Activated T-helper 1 cell treated with anti-CD3 and anti-CD28 coated beads, Interleukin-12 subunit alpha, Interleukin-12 subunit beta, Interleukin-2, Interleukin-4 antibody, amounts not matched to agents 30 ng/mL and 10 ng/mL and 1 ng/mL, durations not matched to agents 14 hours and 24 hours and 36 hours (primary cell): ENCODE results near the gene DOK6. TPM values are rescaled to one million over a fixed set of nuclear protein-coding genes. Genes with fewer than 3 reads are reported as not detected.

Source experiments
- DNase-seq: peaks from one replicate; pipeline ENCODE4 v3.0.0; 2021; ENCODE audit warnings: low spot score
- H3K27ac Mint-ChIP-seq: one replicate; pipeline ENCODE4 v1.8.0; 2021; ENCODE audit warnings: mild to moderate bottlenecking, mixed read lengths
- H3K27me3 Mint-ChIP-seq: one replicate; pipeline ENCODE4 v1.8.0; 2022; ENCODE audit warnings: mild to moderate bottlenecking, moderate library complexity, mixed read lengths; ENCODE audit not compliant: insufficient read depth
- H3K36me3 Mint-ChIP-seq: one replicate; pipeline ENCODE4 v1.8.0; 2021; ENCODE audit warnings: low read depth, mixed read lengths
- H3K4me1 Mint-ChIP-seq: one replicate; pipeline ENCODE4 v1.8.0; 2021; ENCODE audit warnings: low read depth, mixed read lengths
- H3K4me3 Mint-ChIP-seq: one replicate; pipeline ENCODE4 v1.8.0; 2021; ENCODE audit warnings: mild to moderate bottlenecking, moderate library complexity, mixed read lengths
- H3K9me3 Mint-ChIP-seq: one replicate; pipeline ENCODE4 v1.8.0; 2021; ENCODE audit warnings: mixed read lengths
- intact Hi-C: fragments of 100-400 bp; cut with micrococcal nuclease; formaldehyde crosslinking; loops from one replicate; pipeline ENCODE4 v1.15.1; 2024
- total RNA-seq: library from RNA; stranded (reverse); gene quantifications from 2 replicates; pipeline ENCODE4 v1.2.3, GENCODE V29; 2022

Gene DOK6
- total RNA-seq, 1 donor from 2014 or later, result not detected

DNA sequence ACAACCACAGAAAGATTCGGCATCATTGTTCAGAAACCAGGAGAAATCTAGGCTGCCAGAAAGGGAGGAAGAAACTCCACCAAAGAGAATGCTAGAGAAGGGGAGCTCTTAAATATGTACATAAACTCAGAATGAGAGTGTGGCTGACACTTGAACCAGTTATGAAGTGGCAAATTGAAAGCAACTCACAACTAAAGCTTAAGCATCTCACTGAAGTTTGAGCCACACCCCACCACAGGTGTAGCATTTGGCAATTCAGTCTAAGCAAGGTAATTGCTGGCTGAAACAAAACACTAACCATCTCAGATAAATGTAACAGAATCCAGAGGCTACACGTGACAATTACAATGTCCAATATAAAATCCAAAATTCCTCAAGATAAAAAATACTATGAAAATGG lies 168.4 kb downstream of the DOK6 start:
- intact Hi-C loops, result no loop called here
- no peak overlapping the region for H3K27ac Mint-ChIP-seq
- no peaks in the 10 kb centered on the region for H3K4me1 Mint-ChIP-seq
- no peaks in the 10 kb centered on the region for H3K36me3 Mint-ChIP-seq
- peaks cover 6% of the 10 kb centered on the region for H3K9me3 Mint-ChIP-seq
- no peak for DNase-seq
- no peak overlapping the region for H3K4me3 Mint-ChIP-seq
- H3K27me3 Mint-ChIP-seq, result no peaks in the 10 kb centered on the region

DNA sequence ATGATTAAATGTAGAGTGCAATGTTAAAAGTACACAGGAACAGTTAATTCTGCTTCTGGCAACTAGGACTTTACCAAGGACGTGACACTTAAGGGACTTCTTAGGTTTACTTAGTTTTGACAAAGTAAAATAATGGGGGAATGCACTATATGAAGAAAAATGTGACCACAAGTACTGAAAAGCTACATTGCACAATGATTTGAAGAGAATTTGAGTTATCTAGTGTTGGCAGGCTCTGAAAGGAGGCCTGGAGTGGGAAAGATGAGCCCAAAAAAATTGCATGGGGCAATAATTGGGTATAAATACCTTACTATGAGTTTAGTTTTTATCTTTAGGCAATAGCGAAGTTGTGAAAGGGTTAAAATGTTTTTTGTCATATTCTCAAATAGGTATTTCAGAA lies 173.7 kb downstream of the DOK6 start:
- no peaks in the 10 kb centered on the region for H3K27me3 Mint-ChIP-seq
- no peak overlapping the region for H3K4me3 Mint-ChIP-seq
- intact Hi-C loops, result no loop called here
- H3K36me3 Mint-ChIP-seq, result no peaks in the 10 kb centered on the region
- H3K4me1 Mint-ChIP-seq, result no peaks in the 10 kb centered on the region
- H3K9me3 Mint-ChIP-seq, result no peaks in the 10 kb centered on the region
- no peak for DNase-seq
- no peak overlapping the region for H3K27ac Mint-ChIP-seq

DNA sequence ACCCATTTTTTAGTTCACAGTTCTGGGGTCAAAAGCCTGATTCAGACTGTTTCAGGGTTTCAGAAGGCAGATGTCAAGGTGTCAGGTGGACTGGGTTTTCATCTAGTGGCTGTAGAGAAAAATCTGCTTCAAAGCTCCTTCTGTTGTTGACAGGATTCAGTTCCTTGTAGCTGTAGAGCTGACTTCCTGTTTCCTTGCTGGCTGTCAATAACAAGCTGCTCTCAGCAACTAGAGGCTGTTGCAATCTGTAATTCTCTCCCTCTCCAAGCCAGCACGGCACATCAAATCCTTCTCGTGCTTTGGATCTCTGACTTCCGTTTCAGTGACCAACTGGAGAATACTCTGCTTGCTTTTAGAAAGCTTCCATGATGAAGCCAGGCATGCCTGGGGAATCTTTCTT lies 179.4 kb downstream of the DOK6 start:
- H3K4me3 Mint-ChIP-seq, result no peak overlapping the region
- no peak for DNase-seq
- no peaks in the 10 kb centered on the region for H3K9me3 Mint-ChIP-seq
- H3K4me1 Mint-ChIP-seq, result peaks cover 8% of the 10 kb centered on the region
- intact Hi-C loops, result no loop called here
- no peaks in the 10 kb centered on the region for H3K27me3 Mint-ChIP-seq
- H3K36me3 Mint-ChIP-seq, result no peaks in the 10 kb centered on the region
- no peak overlapping the region for H3K27ac Mint-ChIP-seq

DNA sequence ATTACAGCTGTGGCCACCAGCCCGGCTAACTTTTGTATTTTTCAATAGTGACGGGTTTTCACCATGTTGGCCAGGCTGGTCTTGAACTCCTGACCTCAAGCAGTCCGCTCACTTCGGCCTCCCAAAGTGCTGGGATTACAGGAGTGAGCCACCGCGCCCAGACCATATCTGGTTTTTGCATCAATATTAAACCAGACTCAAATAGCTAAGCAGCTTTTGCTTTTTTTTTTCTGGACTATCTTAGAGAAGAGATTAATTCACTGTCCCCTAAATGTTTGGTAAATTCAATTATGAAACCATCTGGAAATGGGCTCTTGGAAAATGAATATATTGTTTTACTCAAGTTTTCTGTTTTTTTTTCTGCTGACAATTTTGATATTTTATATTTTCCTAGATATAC lies 183.7 kb downstream of the DOK6 start:
- H3K4me1 Mint-ChIP-seq, result peaks cover 8% of the 10 kb centered on the region
- H3K27me3 Mint-ChIP-seq, result no peaks in the 10 kb centered on the region
- no peak overlapping the region for H3K4me3 Mint-ChIP-seq
- no peaks in the 10 kb centered on the region for H3K36me3 Mint-ChIP-seq
- no peak for DNase-seq
- H3K27ac Mint-ChIP-seq, result no peak overlapping the region
- intact Hi-C loops, result no loop called here
- H3K9me3 Mint-ChIP-seq, result no peaks in the 10 kb centered on the region

DNA sequence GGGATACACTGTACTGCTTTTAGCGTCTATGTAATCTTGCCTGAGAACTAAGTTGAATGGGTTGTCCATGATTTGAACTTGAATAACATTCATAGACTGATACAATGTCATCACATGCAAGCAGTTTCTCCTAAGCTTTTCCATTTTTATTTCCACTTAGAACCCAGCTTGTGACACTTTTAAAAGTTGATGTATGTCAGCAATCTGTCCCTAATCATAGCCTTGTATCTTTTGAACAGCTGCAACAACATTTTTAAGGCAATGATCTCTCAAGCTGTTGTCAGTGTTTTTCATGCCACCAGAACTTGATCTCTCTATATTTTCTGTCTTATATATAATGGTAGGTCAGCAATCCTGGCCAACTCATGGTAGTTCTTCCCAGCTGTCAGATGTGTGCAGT lies 185.0 kb downstream of the DOK6 start:
- Mint-ChIP-seq H3K4me1 (no peaks in the 10 kb centered on the region), H3K4me3 (no peak overlapping the region), H3K27me3 (peaks cover 3% of the 10 kb centered on the region), H3K9me3 (no peaks in the 10 kb centered on the region), H3K27ac (no peak overlapping the region), H3K36me3 (no peaks in the 10 kb centered on the region)
- DNase-seq, result no peak
- intact Hi-C loops, result no loop called here

DNA sequence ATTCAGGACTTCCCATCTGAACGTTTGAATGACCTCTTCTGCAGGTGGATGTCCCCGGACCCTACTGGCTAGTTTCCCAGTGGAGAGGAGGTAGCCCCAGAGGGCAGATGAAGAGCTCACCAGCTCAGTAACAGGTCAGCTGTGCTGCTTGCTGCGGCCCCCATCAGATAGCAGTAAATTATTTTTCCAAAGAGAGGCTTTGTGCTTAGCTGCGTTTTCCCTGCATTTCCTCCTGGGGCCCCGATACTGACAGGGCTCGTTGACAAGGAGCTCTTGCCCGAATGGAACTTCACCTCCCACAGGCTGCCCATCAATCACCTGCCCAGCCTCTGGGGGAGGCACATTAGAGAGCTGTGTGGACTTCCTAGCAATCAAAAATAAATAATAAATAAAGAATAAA lies 185.8 kb downstream of the DOK6 start:
- intact Hi-C loops, result no loop called here
- no peaks in the 10 kb centered on the region for H3K36me3 Mint-ChIP-seq
- no peak overlapping the region for H3K27ac Mint-ChIP-seq
- H3K4me3 Mint-ChIP-seq, result no peak overlapping the region
- H3K27me3 Mint-ChIP-seq, result peaks cover 3% of the 10 kb centered on the region
- H3K9me3 Mint-ChIP-seq, result no peaks in the 10 kb centered on the region
- no peaks in the 10 kb centered on the region for H3K4me1 Mint-ChIP-seq
- DNase-seq, result no peak

DNA sequence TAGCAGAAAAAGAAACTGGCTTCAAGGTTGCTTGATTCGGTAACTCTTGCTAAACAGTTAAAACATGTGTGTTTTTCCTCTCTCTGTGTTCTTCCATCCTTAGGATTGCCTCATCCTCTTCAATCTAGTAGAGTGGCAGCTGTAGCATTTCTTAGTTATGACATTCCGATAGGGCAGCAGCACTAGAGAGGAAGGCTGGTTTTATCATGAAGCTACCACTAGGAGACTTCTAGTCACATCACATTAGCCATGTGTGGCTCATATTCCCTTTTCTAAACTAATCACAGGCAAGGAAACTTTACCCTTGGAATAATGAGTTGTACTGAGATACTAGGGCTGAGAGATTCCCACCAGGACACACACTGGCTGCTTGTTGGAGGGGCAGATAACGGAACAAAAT lies 187.6 kb downstream of the DOK6 start:
- Mint-ChIP-seq H3K4me3 (no peak overlapping the region), H3K27ac (no peak overlapping the region), H3K27me3 (peaks cover 3% of the 10 kb centered on the region), H3K36me3 (no peaks in the 10 kb centered on the region), H3K9me3 (no peaks in the 10 kb centered on the region), H3K4me1 (no peaks in the 10 kb centered on the region)
- intact Hi-C loops, result no loop called here
- no peak for DNase-seq

DNA sequence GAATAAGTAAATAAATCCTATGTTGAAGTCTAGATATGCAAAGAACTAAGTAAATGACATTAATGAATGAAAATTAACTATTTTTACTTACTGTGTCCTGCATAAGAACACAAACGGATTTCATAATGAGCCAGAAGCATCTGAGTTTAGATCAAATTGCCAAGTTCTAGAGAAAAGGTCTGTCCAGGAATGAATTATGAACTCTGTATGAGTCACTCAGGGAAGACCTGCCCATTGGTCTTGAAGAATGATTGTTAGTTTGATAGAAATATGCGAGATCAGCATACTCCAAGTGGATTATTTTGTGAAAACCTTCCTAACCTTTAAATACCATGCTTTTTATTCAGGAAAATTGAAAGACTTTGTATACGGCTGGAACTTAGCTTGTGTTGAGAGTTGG lies 189.5 kb downstream of the DOK6 start:
- Mint-ChIP-seq H3K4me3 (no peak overlapping the region), H3K9me3 (no peaks in the 10 kb centered on the region), H3K27me3 (peaks cover 3% of the 10 kb centered on the region), H3K27ac (no peak overlapping the region), H3K36me3 (no peaks in the 10 kb centered on the region), H3K4me1 (no peaks in the 10 kb centered on the region)
- intact Hi-C loops, result no loop called here
- DNase-seq, result no peak

DNA sequence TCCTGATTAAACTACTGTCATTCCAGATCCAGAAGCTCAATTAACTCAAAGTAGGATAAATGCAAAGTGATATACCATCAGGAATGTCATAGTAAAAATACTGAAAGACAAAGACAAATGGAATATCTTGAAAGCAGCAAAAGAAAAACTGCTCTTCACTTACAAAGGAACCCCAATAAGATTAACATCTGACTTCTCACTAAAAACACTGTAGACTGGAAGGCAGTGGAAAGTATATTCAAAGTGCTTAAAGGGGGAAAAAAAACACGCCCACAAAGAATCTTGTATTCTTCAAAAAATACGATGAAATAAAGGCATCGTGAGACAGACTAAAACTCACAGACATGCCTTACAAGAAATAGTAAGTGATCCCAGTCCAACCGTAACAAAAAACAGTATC lies 195.7 kb downstream of the DOK6 start:
- no peak for DNase-seq
- no peak overlapping the region for H3K4me3 Mint-ChIP-seq
- H3K4me1 Mint-ChIP-seq, result no peaks in the 10 kb centered on the region
- no peaks in the 10 kb centered on the region for H3K36me3 Mint-ChIP-seq
- H3K27ac Mint-ChIP-seq, result no peak overlapping the region
- peaks cover 6% of the 10 kb centered on the region for H3K9me3 Mint-ChIP-seq
- peaks cover 2% of the 10 kb centered on the region for H3K27me3 Mint-ChIP-seq
- intact Hi-C loops, result no loop called here

DNA sequence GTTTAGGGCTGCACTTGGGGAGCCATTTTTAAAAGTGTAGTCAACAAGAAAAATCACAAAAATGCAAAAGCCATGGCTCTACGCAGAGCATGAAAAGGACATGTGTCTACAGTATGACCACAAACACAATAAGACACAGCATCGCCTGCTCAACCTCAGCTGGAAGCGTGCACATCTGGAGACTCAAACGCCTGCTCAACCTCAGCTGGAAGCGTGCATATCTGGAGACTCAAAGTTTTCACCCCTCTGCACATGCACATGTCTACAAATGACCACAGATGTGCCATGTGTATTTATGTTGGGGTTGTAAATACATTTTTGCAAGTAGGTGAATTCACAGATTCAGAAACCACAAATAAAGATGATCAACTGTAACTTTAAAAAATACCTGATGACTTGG lies 196.9 kb downstream of the DOK6 start:
- intact Hi-C loops, result no loop called here
- no peaks in the 10 kb centered on the region for H3K4me1 Mint-ChIP-seq
- H3K9me3 Mint-ChIP-seq, result peaks cover 6% of the 10 kb centered on the region
- no peaks in the 10 kb centered on the region for H3K36me3 Mint-ChIP-seq
- no peak for DNase-seq
- peaks cover 2% of the 10 kb centered on the region for H3K27me3 Mint-ChIP-seq
- H3K4me3 Mint-ChIP-seq, result no peak overlapping the region
- H3K27ac Mint-ChIP-seq, result no peak overlapping the region

DNA sequence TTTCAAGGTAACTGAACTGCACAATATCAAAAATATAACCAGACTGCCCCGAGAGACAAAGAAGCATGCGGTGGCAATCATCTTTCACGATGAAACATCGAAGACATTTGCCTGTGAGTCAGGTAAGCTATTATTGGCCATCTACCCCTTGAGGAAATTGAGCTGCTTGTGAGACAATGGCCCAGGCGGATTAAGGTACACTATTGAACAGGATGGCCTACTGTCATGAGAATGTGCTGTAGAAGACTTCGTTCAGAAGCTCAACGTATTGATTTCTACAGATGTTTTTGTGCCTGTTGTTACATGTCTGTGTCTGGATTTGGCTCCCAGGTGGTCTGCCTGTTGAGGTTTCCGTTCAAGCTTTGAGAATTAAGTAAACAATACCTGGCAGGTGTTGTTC lies 198.7 kb downstream of the DOK6 start:
- Mint-ChIP-seq H3K36me3 (no peaks in the 10 kb centered on the region), H3K27ac (no peak overlapping the region), H3K27me3 (peaks cover 2% of the 10 kb centered on the region), H3K9me3 (peaks cover 6% of the 10 kb centered on the region), H3K4me1 (no peaks in the 10 kb centered on the region), H3K4me3 (no peak overlapping the region)
- intact Hi-C loops, result no loop called here
- DNase-seq, result no peak

DNA sequence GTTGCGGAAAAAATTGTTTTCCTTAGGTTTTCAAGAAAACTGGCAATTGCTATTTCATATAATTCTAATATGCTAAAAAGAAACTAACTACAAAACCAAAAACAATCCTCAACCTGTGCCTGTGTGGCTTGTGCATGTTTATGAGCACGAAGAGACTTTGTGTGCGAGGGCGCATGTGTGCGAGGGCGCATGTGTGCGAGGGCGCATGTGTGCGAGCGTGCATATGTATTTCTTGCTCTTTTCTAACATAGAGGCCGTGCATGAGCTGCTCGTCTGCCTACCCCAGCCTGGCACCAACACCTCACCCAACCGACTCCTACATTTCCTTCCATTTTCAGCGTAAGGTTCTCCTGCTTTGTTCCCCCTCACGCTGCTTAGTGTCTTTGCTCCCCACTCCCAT lies 211.6 kb downstream of the DOK6 start:
- Mint-ChIP-seq H3K27me3 (peaks cover 5% of the 10 kb centered on the region), H3K9me3 (no peaks in the 10 kb centered on the region), H3K27ac (no peak overlapping the region), H3K4me3 (no peak overlapping the region), H3K4me1 (no peaks in the 10 kb centered on the region), H3K36me3 (no peaks in the 10 kb centered on the region)
- intact Hi-C loops, result no loop called here
- no peak for DNase-seq

DNA sequence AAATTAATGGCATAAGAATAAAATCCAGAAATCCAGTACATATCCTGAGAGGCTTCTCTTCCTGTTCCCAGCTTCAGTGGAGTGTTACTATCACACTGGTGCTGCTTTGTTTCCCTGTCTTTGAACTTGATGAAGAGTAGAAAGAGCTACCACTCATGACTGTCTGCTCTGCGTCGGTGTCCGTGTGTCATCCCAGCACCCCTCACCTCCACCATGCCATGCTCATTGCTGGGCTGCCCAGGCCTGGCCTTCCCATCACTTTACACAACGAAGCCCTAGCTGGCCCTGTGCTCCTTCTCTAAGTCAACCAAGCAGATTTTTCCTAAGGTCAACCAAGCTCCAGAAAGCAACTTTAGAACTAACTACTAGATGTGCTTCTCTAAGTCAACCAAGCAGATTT lies 215.4 kb downstream of the DOK6 start:
- Mint-ChIP-seq H3K27ac (no peak overlapping the region), H3K27me3 (peaks cover 5% of the 10 kb centered on the region), H3K9me3 (no peaks in the 10 kb centered on the region), H3K4me1 (no peaks in the 10 kb centered on the region), H3K4me3 (no peak overlapping the region), H3K36me3 (no peaks in the 10 kb centered on the region)
- intact Hi-C loops, result no loop called here
- DNase-seq, result no peak

DNA sequence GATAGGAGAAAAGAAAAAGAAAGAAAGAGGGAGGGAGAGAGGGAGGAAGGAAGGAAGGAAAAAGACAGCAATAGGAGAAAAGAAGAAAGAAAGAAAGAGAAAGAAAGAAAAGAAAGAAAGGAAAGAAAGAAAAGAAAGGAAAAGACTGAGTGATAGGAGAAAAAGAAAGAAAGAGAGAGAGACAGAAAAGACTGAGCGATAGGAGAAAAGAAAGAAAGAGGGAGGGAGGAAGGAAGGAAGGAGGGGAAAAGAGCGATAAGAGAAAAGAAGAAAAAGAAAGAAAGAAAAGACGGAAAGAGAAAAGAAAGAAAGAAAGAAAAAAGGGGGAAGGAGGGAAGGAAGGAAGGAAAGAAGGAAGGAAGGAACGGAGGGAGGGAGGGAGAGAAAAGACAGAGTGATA lies 216.7 kb downstream of the DOK6 start:
- Mint-ChIP-seq H3K27ac (no peak overlapping the region), H3K4me3 (no peak overlapping the region), H3K27me3 (peaks cover 5% of the 10 kb centered on the region), H3K9me3 (no peaks in the 10 kb centered on the region), H3K36me3 (no peaks in the 10 kb centered on the region), H3K4me1 (no peaks in the 10 kb centered on the region)
- no peak for DNase-seq
- intact Hi-C loops, result no loop called here
